ENCODE measurements around the gene VGLL4.
"Not testable (repeated sequence)": the region's sequence is repeated elsewhere in the genome, so short reads cannot be mapped to it uniquely, and the experiment has no call there.

The VGLL4 gene

DNA sequence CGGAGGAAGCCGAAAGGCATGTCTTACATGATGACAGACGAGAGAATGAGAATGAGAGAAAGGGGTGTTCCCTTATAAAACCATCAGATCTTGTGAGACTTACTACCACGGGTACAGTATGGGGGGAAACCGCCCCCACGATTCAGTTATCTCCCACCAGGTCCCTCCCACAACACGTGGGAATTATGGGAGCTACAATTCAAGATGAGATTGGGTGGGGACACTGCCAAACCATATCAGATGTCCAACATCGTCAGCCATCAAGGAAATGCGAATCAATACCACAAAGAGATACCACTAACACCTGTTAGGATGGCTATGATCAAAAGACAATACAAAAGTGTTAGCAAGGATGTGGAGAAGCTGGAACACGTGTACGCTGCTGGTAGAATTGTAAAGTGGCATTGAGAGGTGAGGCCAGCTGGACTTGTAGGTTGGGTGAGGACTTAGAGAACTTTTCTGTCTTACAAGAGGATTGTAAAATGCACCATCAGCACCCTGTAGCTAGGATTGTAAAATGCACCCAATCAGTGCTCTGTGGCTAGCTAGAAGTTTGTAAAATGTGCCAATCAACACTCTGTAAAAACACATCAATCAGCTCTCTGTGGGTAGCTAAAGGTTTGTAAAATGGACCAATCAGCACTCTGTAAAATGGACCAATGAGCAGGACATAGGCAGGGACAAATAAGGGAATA is 37.5 kb downstream of the VGLL4 start:
- no peak for DNase-seq (ENCODE audit: low spot score)

DNA sequence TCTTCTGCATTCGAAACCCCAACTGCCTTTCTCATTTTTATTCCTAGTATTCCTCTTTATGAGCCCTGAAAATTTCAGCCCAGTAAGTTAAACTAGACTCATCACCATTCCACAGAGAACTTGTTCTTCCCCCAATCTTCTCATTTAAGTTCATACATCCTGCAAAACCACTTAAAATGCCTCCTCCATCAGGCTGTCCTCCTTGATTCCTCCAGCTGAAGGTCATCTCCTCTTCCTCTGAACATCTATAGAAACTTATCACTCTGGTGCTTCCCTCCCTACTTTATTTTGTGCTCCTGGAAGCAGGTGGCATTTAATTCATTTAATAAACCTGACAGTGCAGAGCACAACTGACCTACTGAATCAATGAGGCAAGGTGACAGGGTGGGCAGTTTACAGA is 38.3 kb downstream of the VGLL4 start:
- no peak for DNase-seq (ENCODE audit: low spot score)

DNA sequence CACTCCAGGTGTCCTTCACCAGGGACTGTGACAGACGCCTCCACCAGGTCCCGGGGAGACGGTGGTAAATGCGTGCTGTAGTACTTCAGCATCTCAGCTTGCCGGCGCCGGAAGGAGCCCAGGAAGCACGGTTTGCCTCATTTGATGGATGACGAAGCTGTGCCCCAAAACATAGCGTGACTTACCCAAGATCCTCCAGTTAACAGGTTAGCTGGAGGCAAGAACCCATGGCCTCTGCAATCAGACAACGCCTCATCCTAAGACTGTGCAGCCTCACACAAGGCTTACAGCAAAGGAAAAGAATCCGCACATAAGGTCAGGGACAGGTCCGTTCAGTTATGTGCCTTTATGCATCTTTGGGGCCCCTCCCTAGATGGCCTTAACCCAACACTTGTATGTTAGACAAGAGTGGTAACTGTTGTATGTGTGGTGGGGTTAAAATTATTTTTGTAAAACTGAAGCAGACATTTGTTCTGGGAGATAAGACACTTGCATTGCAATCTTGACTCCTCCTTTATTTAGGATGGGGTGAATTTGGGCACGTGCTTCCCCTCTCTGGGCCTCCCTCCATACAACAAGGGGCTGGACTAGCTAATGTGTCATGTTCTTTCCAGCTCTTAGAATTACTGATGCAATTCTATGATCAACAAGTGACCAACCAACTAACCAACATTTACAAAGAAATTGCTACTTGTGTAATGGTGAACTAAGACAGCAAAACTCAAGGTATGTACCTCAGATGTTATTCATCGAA is 39.4 kb downstream of the VGLL4 start:
- DNase-seq (ENCODE audit: low spot score) = no peak

DNA sequence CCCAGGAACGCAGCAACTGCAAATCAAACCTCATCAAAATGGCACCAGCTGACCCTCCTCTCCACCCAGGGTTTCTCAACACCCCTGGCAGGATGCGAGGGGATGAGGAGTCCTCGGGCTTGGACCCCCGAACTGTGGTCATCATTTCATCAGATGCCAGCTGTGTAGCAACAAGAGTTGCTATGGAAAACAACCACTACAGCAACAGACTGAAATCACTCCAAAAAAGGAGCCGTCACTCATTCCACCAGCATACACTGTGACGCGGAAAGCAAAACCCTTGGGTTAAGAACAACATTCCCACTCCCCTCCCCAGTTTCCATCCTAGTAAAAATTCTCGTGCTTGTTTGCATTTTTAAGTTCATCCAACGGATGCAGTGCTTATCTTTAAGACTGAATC is 40.1 kb downstream of the VGLL4 start:
- no peak for DNase-seq (ENCODE audit: low spot score)

DNA sequence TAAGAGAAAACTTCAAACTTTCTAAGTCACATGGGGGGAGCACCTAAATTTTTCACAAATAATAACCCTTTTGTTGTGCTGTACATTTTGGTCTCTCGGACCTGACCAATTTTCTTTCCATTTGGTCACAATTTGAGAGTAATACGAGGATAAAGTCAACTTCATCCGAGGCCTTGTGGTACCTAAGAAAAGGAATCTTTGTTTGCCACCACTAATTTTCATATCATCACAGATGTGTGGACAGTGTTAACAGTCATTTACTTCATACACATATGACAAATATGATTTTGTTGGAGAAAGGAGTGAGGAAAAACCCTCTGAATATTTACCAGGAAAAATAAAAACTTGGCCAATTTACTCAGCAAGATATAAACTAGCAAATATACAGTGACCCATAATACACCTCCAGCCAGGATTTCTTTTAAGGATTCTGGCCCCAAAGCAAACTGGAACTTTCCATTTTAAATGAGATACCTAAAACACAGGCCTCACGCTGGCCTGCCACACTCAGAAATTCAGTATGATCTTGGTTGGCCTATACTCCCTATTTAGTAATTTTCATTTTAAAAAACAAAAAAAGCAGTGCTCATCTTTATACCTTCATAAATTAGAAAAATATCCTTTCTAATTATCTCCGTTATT is 40.7 kb downstream of the VGLL4 start:
- DNase-seq (ENCODE audit: low spot score) = no peak

DNA sequence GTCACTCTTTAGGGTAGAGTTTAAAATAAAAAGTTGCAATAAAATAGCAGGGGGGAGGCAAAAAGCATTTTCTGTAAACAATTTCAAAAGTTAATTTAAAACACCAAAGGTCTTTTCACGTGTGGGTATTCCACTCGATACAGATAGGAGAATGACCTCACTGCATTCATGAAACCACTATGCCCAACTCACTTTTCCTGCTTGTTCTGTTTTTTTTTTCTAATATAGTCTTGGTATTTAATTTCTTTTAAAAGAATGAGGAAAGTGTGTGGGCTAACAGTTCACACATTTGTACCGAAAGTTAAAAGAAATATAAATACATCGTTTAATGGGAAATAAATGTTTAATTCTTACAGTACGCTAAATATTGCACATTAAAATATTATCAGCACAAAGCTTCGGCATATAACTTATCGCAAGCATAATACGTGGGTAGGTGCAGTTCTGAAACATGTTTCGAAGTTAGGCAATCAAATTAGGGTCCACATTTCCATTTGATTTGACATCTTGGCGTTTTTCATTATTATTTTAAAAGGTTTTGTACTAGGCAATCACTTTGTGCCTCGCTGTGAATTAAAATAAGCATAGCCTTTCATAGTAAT is 41.4 kb downstream of the VGLL4 start:
- no peak for DNase-seq (ENCODE audit: low spot score)

DNA sequence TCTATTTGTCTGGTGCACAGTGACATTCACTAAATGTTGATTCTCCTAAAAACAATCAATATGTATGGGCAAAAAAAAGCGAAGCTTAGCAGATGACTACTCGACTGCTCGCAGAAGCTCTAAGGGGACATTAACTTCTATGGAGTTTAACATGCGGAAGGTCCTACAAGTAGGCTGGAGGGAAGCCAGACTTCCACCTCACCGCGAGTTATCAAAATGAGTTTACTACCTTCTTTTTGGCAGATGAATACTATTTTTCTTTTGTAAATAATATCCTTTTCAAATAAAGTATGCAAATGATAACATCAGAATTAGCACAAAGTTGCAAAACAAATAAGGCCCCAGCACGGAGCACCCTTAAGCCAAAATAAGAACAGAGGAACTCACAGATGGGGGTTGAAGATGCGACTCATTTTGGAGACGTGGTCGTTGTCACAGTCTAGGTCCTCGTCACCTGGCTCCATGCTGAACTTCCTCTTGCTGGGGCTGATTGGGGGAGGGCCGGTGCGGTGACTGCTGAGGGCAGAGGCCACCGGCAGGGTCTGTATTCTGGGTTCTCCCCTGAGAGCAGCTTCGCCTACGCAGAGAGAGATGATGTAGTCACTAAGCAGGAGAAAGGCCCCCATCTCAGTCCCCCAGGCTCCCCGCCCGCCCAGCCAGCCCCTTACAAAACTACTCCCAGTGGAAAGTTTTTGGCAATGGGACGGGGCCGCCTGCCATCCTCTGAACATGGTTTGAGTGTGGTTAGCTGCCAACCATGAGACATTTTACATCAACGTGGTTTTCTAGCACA is 42.1 kb downstream of the VGLL4 start:
- DNase-seq (ENCODE audit: low spot score) = no peak

DNA sequence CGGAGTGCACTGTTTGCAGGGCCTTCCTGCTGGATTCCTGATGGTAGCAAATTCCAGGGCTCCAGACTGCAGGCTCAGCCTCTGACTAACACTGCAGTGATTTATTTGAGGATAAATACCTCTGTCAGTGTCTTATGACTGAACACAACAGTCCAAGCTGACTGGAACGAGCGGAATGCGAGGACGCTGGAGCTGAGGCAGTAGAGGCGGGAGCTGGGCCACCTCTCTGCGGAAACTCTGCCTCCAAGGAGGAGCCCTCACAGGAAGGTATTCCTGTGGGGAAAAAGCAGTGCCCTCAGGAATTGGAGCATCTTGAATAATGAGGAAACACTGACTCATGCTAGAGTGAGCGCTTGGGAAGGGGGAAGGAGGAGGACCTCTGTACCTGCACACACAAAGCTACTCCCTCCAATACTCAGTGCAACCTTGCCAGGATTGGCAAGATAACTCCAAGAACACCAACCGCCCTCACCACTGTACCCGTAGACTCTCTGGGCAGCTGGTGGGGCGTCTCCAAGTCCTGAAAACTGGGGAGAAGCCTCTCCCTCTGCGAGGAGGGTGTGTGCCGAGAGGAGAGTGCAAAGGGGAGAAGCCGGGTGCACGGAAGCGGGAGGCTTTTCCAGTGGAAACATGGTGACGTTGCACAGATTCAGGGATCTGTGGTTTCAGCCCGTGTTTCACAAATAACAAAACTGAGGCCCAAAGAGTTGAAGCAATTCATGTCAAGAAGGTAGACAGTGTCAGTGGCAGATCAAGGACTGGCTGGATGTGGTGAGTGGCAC is 43.0 kb downstream of the VGLL4 start:
- no peak for DNase-seq (ENCODE audit: low spot score)

DNA sequence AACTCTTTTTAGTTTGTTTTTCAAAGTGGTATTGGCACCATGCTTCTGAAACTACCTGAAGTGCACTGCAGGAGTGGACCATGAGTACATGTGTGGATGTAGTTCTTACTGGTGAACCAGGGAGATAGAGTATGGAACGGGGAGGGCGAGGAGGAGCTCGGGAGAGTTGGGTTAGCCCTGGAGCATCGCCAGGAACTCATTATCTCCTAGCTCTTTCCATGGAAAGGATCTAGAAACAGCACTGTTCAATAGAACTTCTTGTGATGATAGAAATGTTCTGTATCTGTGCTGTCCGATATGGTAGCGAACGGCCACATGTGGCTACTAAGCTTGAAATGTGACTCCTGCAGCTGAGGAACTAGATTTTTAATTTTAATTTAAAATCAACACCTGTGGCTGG is 47.3 kb downstream of the VGLL4 start:
- no peak for DNase-seq (ENCODE audit: low spot score)

DNA sequence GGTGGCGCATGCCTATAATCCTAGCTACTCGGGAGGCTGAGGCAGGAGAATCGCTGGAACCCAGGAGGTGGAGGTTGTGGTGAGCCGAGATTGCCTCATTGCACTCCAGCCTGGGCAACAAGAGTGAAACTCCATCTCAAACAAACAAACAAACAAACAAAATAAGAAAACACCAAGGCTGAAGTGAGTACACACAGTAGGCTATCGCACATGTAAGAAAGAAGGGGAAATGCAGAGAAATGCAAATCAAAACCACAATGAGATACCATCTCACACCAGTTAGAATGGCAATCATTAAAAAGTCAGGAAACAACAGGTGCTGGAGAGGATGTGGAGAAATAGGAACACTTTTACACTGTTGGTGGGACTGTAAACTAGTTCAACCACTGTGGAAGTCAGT is 48.7 kb downstream of the VGLL4 start:
- not testable (repeated sequence) for DNase-seq (ENCODE audit: low spot score)

DNA sequence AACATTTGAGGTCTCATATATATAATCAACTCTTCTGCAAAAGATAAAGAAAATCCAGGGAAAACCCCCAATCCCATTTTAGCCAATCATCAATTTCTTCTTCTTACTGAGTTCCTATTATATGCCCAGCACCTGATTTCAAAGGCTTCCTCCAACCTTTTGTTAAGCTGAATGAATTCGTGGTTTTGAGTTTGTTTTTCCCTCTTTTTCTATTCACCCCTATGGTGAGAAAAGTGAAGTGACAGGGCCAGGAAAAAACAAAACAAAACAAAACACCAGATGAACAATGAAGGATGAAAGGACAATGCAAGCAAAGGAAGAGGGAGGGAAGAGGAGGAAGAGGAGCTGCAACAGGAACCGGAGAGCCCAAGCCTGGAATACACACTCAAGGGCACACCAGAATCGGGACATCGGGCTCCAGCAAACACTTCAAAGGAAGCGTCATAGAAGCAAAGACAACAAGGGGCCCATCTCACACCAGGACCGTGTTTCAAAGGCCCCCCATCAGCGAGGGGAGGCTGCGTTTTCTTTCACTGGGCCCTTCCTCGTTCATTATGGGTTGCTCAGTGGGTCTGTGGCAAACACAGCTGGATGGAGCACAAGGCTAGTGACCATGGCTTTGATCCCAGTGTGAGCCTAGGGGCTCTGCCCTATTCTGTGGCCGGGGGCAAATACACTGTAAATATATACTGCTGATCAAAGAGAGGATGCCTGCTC is 50.2 kb downstream of the VGLL4 start:
- no peak for DNase-seq (ENCODE audit: low spot score)

DNA sequence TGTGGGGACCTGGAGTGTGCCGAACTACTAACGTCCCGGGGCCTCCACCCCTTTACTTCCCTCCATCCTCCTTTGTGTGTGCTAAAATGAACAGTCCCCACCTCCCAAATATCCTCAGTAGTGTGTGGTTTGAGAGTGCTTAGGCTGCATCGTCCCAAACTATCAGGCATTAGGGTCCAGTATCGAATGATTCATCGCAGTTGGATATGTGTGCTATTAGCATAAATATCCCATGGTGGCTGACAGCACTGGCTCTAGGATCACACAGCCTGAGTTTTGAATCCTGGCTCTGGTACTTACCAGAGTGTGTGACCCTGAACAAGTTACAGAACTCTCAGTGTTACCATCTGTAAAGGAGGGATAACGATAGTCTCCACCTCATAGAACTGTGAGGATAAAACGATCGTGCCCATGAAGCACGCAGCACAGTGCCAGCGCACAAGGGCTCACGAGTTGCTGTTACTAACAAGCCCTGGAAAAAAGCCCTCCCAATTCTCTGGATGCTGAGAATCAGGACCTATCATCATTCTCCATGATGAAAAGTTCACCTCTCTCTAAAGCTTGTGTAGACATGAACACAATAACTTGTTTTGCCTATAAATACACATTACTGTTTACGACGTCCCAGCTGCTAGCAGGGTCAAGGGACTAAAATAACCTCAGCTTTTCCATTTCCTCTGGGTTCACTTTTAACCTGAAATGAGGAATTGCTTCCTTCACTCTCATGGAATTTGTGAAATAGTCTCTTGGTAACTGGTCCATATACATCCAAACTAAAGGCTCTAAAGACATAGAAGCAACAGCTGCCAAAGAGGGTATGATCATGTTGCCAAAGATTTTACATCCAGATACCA is 51.0 kb downstream of the VGLL4 start:
- no peak for DNase-seq (ENCODE audit: low spot score)

DNA sequence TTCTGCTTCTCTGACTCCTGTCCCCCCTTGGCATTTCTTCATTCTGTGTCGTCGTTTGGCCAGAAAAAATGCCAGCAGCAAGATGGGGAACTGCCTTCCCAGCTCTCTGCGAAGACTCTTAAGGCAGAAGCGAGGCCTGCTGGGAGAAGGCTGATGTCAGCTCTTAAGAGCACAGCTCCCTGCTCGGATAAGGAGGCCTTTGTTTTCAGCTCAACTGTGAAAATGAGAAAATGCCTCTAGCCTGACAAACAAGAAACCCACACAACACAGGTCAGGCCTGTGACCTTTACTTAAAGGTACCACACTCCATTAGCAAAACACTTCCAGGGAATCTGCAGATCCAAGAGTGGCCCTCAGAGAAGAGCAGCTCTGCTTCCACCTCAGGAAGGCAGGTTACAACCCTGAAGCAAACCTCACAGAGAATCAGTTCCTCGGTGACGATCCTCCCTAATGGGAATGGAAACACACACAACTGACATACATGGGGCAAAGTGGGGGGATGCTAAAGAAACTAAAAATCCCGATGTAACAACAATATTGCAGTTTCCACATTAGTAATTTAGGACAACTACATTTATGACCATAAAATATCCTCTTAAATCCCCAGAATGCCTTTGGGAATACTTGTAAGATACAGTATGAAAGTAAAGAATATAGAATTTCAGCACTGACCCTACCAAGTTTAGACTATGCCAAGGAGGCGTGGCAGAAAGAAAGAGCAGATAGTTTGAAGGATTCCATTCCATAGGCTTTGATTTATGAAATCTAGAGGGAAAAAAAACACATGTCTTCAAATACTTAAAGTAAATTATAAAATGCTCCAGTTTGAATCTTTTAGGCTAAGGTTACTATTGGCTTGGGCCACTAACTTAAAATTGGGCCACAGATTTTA is 52.1 kb downstream of the VGLL4 start:
- DNase-seq (ENCODE audit: low spot score) = no peak

DNA sequence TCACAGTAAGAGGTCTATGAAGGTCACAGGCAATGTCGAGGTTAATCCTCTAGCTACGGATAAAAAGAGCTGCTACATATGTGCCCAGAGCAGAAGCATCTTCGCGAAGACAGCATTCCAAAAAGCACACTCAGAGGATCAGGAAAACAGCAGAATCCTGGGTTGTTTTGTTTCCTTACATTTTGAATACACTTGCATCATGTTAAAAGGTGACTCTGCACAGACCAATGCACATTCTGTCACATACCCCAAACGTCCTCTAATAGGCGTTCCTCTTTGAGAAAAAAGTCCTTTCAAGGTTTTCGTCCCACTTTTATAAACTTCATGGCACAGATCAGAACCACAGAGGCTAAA is 52.7 kb downstream of the VGLL4 start:
- DNase-seq (ENCODE audit: low spot score) = no peak

DNA sequence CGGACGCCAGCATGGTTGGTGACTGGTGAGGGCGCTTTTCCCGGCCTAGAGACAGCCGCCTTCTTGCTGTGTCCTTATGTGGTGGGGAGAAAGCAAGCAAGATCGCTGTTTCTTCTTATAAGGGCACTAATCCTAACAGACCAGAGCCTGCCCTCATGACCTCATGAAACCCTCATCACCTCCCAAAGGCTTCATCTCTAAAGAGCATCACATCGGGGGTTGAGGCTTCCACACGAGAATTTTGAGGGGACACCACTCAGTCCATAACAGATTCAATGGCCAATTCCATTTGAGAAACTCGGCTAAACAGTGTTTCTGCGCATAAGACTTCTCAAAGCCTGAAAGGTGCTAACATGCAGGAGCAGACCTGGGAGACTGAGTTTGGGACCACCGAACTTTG is 54.0 kb downstream of the VGLL4 start:
- no peak for DNase-seq (ENCODE audit: low spot score)

DNA sequence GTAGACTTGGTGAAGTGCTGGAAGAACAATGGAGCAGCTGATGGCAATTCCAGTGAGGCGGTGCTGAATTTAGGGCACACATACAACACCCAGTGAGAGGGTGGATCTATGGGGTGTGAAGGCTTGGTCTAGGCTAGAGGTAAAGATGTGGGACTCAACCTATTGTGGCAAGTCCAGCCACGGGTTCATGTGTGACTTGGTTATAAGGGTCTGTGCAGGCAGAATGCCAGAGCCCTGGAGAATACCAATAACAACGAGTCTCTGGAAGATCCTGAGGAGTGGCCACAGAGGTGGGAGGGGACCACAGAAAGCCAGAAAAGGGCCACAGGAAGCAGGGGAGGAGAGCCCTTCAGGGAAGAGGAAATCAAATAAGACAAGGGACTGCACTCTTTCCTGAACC is 55.0 kb downstream of the VGLL4 start:
- DNase-seq (ENCODE audit: low spot score) = no peak

DNA sequence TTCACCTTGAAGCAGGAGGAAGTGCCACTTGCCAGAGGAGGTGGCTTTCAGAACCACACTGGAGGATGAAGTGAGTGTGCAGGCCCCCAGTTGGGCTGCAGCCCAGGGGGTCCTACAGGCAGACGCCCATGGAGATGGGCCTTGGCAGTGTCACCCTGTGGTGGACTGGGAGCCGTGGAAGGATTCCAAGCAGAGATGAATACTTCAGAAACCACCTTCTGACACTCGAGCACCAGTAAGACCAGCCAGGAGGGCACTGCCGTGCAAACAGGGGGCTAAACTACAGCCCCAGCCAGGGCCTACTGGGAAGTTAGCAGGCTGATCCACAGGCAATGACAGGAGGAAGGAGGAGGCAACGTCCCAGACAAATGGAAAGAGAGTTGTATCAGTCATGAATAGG is 55.4 kb downstream of the VGLL4 start:
- no peak for DNase-seq (ENCODE audit: low spot score)

DNA sequence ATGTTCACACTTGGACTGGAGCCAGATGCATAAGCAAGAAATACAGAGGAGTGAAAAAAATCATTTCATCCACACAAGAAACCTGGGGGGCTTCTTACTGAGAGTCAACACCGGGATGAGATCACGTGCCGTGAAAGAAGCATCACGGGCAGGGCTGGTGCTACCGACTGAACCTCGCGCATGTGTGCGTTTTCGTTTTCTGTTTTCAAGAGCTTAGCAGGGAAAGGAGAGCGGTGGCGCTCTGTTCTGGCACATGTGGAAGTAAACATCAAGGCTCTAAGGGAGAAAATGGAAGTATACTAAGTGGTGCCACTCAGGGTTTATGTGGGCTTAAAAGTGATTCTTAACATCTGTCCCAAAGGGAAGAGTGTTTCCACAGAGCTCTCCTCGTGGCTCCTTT is 55.9 kb downstream of the VGLL4 start:
- no peak for DNase-seq (ENCODE audit: low spot score)

DNA sequence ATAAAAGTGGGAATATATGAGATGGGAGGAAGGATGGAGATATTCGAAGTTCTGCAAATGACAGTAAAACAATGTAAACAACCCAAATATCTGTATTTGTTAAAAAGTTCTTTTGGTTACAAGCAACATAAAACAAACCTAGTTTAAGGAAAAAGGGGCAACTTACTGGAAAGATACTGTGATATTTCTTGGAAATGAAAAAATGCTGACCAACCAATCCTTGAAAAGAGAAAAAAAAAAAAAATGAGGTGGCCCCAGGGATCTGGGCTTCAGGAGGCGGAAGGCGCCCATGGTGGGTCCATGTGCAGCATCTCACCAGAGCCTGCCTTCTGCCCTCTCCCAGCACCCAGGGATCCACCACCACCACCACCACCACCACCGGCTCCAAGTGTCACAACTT is 59.1 kb downstream of the VGLL4 start:
- DNase-seq (ENCODE audit: low spot score) = no peak

All from left forelimb (tissue), 1 donor.